Activated B cell treated with CpG ODN at 0.5 μM for 24 hours (primary cell): ENCODE measurements around the gene HOXB4. TPM values are rescaled to one million over a fixed set of nuclear protein-coding genes. Genes with fewer than 3 reads are reported as not detected.

Experiments
- ATAC-seq: fragments of 200-7000 bp; cut with Tn5 transposase; one replicate; pipeline ENCODE4 v1.10.0; 2021; ENCODE audit warnings: low read depth, mild to moderate bottlenecking, moderate library complexity
- CTCF ChIA-PET: fragments of 350-600 bp; sonication (Branson Sonifier 250); formaldehyde crosslinking; loops from one replicate; lab custom pipeline; 2021; ENCODE audit warnings: antibody characterized with exemption; lab: Charles Lee
- POLR2A ChIA-PET: fragments of 350-600 bp; sonication (Branson Sonifier 250); formaldehyde crosslinking; loops from one replicate; lab custom pipeline; 2021; ENCODE audit warnings: antibody characterized with exemption; lab: Charles Lee
- DNase-seq: peaks from one replicate; pipeline ENCODE4 v3.0.0; 2022
- H3K27ac Mint-ChIP-seq: one replicate; pipeline ENCODE4 v1.8.0; 2020; ENCODE audit warnings: mixed read lengths
- H3K27me3 Mint-ChIP-seq: one replicate; pipeline ENCODE4 v1.8.0; 2021; ENCODE audit warnings: mixed read lengths
- H3K36me3 Mint-ChIP-seq: one replicate; pipeline ENCODE4 v1.8.0; 2021; ENCODE audit warnings: low read depth, mixed read lengths
- H3K4me1 Mint-ChIP-seq: one replicate; pipeline ENCODE4 v1.8.0; 2021; ENCODE audit warnings: mixed read lengths
- H3K4me3 Mint-ChIP-seq: one replicate; pipeline ENCODE4 v1.8.0; 2020; ENCODE audit warnings: mild to moderate bottlenecking, mixed read lengths
- H3K9me3 Mint-ChIP-seq: one replicate; pipeline ENCODE4 v1.8.0; 2020; ENCODE audit warnings: mixed read lengths
- CTCF ChIP-seq: fragments of 200-600 bp; IDR thresholded peaks from one replicate; pipeline ENCODE4 v1.8.0; 2022; ENCODE audit warnings: antibody characterized with exemption, mild to moderate bottlenecking
- intact Hi-C: fragments of 100-400 bp; cut with micrococcal nuclease; formaldehyde crosslinking; loops from one replicate; pipeline ENCODE4 v1.15.1; 2024
- total RNA-seq: library from RNA; stranded (reverse); gene quantifications from 2 replicates; pipeline ENCODE4 v1.2.3, GENCODE V29; 2022

The HOXB4 gene
- total RNA-seq, 1 donor from 2014 or later = 1.4 TPM

DNA sequence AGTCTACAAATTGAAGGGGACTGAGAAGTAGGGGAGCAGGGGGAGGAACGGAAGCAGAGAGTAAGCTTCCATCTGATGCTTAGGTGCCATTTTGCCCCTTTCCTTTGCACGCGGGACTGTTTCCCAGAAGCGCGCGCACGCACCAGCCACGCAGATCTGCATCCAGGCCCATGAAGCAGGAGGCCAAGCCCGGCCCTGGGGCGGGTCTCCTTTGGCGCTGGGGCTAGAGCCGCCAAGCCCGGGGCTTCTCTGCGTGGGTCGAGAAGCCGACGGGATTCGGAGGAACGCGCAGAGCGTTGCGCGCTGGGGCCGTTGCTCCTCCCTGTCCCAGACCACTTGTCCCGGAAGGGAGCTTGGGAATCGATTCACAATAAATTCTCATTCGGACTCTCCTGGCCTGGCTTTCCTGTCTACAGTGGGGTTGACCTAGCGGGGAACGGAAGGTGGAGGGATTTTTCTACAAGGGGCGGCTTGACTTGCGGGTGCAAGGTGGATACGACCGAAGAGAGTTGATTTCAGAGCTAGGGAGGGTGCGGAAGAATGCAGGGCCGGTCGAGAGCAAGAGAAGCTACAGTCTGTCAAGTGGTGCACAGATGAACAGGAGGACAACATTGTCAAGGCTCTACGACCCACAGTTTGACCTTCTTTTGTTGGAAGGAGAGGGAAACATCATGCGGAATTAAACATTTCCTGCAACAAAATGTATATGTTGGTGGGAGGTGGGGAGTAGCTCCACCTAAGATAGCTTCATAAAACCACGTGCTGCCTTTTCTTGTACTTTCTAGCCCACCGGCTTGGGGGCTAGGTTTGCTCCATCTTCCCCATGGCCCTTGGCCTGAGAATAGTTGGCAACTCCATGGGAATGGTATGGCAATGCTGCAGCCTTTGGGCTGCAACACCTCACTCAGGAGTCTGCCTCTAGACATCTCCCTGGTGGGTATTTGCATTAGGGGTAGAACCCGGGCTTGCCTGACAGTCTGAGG lies 43.6 kb upstream of the HOXB4 start:
- intact Hi-C loops = no loop called here
- ATAC-seq (no peak), DNase-seq (no peak)
- Mint-ChIP-seq H3K27me3 (peaks cover 67% of the 10 kb centered on the region), H3K4me3 (no peak overlapping the region), H3K36me3 (no peaks in the 10 kb centered on the region), H3K27ac (no peak overlapping the region), H3K9me3 (no peaks in the 10 kb centered on the region), H3K4me1 (peaks cover 26% of the 10 kb centered on the region)
- CTCF ChIA-PET = interaction anchor here (1.3 to 4.0 kb wide), 6 partner anchors 11 to 271 kb away, joined by 3 to 16 read pairs (median 3); no protein-coding TSS in a partner anchor
- POLR2A ChIA-PET = no interaction called here
- TF ChIP-seq CTCF = no peak

DNA sequence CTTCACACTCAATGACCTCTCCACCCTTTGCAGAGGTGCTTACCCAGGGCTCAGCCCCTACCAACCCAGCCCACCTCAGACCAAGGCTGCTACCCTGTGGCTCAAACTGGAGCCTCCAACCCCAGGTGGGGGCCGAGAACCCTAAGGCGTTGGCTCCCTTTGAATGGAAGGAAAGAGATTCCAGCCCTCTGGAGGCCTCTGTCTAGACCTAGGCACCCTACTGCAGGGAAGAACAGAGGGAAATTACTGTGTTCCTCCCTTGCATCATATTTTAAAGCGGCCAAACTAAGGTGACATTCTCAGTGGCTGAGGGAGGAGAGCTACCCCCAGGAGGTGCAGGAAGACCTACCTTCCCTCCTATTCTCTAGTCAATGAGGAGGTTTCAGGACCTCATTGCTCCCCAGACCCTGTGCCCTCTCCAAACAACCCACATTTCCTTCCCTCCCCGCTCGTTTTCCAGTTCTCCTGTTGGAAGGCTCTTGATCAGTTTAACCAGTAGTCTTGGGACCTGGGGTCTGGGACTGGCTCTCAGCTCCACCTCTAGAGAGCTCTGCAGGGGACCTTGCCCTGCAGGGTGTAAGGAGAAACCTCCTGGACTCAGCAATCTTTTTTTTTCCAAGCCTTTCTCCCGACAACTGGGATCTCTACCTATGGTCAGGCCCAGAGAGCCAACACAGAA lies 42.5 kb upstream of the HOXB4 start:
- intact Hi-C loops = no loop called here
- Mint-ChIP-seq H3K9me3 (no peaks in the 10 kb centered on the region), H3K4me1 (peaks cover 18% of the 10 kb centered on the region), H3K27me3 (peaks cover 76% of the 10 kb centered on the region), H3K27ac (no peak overlapping the region), H3K36me3 (no peaks in the 10 kb centered on the region), H3K4me3 (no peak overlapping the region)
- ATAC-seq = no peak
- TF ChIP-seq CTCF = no peak
- DNase-seq = no peak
- POLR2A ChIA-PET = no interaction called here
- CTCF ChIA-PET = interaction anchor here (1.4 to 4.0 kb wide), 5 partner anchors 11 to 312 kb away, joined by 3 to 29 read pairs (median 16); partner anchors contain the start of gene HOXB5

DNA sequence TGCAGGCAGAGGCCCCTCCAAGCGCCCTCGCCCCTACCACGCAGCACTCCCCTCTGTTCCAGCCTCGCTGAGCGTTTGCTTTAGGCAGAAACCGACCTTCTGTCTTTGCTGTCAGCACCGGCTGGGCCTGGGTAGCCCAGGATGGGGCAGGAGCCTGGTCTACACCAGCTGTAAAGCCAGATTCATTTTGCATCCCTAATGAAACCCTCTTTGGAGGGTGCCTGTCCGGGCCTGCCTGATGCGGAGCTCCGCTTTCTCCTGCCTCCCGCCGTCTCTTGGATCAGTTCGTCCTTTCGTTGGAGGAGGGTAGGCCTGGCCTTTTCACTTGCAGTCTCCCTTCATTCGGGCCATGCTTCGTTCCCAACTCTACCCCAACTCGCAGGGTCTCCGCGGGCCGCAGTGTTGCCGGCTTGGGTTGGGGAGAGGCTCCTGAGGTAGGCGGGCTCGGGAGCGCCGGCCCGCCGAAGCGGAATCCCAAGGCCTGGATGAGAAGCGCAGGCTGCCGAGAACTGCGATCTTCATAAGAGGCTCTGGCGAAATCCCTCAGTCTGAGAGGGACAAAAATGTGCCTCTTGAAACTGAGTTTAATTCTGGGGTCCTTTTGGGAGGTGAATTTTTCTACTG lies 41.8 kb upstream of the HOXB4 start:
- TF ChIP-seq CTCF = no peak
- DNase-seq (no peak), ATAC-seq (no peak)
- Mint-ChIP-seq H3K4me1 (peaks cover 17% of the 10 kb centered on the region), H3K27me3 (peaks cover 79% of the 10 kb centered on the region), H3K36me3 (no peaks in the 10 kb centered on the region), H3K27ac (no peak overlapping the region), H3K9me3 (no peaks in the 10 kb centered on the region), H3K4me3 (no peak overlapping the region)
- CTCF ChIA-PET = interaction anchor here (1.2 to 4.0 kb wide), 4 partner anchors 11 to 593 kb away, joined by 3 to 29 read pairs (median 16); partner anchors contain the start of gene HOXB5
- POLR2A ChIA-PET = no interaction called here
- intact Hi-C loops = loop anchor here (2.0 to 10.0 kb wide), 3 partner anchors 375 to 775 kb away; partner anchors contain the start of genes IGF2BP1 and SCRN2

DNA sequence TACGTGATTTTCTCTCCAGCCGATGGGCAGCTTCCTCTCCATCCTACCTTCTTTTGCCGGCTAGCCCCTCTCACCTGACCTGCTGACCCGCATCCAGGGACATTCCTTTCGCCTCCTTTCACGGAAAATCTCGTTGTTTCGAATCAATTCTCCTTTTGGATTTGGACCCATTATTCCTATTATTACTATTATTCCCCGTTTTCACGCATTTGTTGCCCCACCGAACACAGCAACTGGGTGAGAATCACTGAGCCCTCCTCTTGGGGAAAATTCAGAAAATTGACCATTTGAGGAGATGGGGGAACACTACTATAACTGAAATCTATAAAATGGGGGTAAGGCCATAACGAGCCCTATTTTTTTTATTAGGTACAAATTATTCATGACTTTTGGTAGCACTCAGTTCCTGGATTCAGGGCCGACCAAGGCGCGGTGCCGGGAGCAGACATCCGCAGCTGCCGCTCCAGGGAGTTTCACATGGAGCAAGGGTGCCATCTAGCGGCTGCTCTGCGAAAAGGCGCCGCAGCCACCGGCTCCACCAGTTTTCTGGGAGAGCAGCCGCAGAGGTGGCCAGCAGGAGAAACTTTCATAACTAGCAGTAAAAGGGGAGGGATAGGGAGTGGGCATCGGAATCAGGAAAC lies 40.2 kb upstream of the HOXB4 start:
- peak; percentile 66 for TF ChIP-seq CTCF
- ChIA-PET POLR2A (interaction anchor here (0.8 to 1.0 kb wide), 4 partner anchors 18 to 403 kb away, joined by 3 to 5 read pairs (median 4); no protein-coding TSS in a partner anchor), CTCF (interaction anchor here (0.8 to 4.0 kb wide), 17 partner anchors 9 to 594 kb away, joined by 3 to 29 read pairs (median 6); partner anchors contain the start of genes HOXB3 and HOXB5)
- H3K27me3 Mint-ChIP-seq = peaks cover 78% of the 10 kb centered on the region
- peak overlapping the region; percentile 9 for H3K27ac Mint-ChIP-seq
- no peaks in the 10 kb centered on the region for H3K9me3 Mint-ChIP-seq
- intact Hi-C loops = loop anchor here (1.0 to 10.0 kb wide), 8 partner anchors 282 to 774 kb away; partner anchors contain the start of genes IGF2BP1 and SCRN2
- peaks cover 26% of the 10 kb centered on the region for H3K4me1 Mint-ChIP-seq
- DNase-seq = peak; percentile 77
- H3K36me3 Mint-ChIP-seq = no peaks in the 10 kb centered on the region
- H3K4me3 Mint-ChIP-seq = no peak overlapping the region
- ATAC-seq = peak; percentile 84
